Measurements from ENCODE around the gene IKBKE.

- no peak for TF ChIP-seq POLR2A (IDR thresholded peaks at IDR 0.05; ENCODE audit: low read depth, low read length)
- no peak for TF ChIP-seq POLR2AphosphoS5 (IDR thresholded peaks at IDR 0.05; ENCODE audit: low read depth, low read length)
- TF ChIP-seq TAF1 (IDR thresholded peaks at IDR 0.05; ENCODE audit: low read depth, low read length), result no peak
Observed at GRCh38 chr1:206469411-206469932, 804 bp upstream of the IKBKE start.
